SK-N-SH (cell line): Measurements from ENCODE around the gene CDH4.

Experiments used
- ELF1 ChIP-seq: IDR thresholded peaks from 2 replicates; pipeline ENCODE4 v1.4.0; 2012
- GABPA ChIP-seq: IDR thresholded peaks from 2 replicates; pipeline ENCODE4 v1.4.0; 2012; ENCODE audit warnings: low read depth, mild to moderate bottlenecking
- POLR2AphosphoS5 ChIP-seq: IDR thresholded peaks from 2 replicates; pipeline ENCODE4 v1.6.1; 2012; ENCODE audit warnings: low read depth, low read length
- TEAD4 ChIP-seq: IDR thresholded peaks from 2 replicates; pipeline ENCODE4 v1.4.0; 2012; ENCODE audit warnings: mild to moderate bottlenecking, borderline replicate concordance; ENCODE audit not compliant: insufficient read depth
- YY1 ChIP-seq: IDR thresholded peaks from 2 replicates; pipeline ENCODE4 v1.4.0; 2012; ENCODE audit warnings: low read depth, mild to moderate bottlenecking
- TF ChIP-seq, protein P1 (sequence below): fragments of 200-600 bp; sonication (generic); IDR thresholded peaks from 2 replicates; pipeline ENCODE4 v1.6.1; 2017; ENCODE audit warnings: antibody characterized with exemption, mild to moderate bottlenecking, moderate library complexity
- TF ChIP-seq, protein P2 (sequence below): IDR thresholded peaks from 2 replicates; pipeline ENCODE4 v1.4.0; 2012; ENCODE audit warnings: low read depth, borderline replicate concordance
- TF ChIP-seq, protein P3 (sequence below): IDR thresholded peaks from 2 replicates; pipeline ENCODE4 v1.6.1; 2012; ENCODE audit warnings: mild to moderate bottlenecking, low read depth, low read length, moderate library complexity
- TF ChIP-seq, protein P4 (sequence below): IDR thresholded peaks from 2 replicates; pipeline ENCODE4 v1.4.0; 2012; ENCODE audit warnings: low read depth

DNA sequence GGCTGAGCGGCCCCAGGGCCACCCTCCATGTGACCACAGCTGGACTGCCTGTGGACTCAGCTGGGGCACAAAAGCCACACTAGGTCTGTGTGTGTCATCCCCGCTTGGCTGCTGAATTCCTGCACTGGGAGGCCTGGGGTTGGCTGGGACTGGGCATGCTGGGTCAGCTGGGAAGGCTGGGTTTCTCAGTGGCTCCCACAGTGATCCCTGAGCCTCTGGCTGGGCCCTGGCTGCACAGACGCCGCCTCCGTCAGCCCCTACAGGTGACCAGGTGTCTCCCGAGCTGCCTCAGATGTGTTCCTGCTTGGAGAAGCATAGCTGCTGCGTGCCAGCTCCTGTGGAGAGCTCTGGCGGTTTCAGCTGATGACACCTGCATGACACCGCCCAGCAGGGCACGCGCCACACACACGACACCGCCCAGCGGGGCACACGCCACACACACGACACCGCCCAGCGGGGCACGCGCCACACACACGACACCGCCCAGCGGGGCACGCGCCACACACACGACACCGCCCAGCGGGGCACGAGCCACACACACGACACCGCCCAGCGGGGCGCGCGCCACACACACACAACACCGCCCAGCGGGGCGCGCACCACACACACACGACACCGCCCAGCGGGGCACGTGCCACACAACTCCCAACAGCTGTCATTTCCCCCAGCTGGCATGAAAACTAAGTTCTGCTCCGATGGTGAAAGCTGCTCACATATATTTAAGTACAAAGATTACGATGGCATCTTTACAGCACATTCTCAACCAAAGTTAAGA, 724.8 kb downstream of the CDH4 start:
- TF ChIP-seq, protein P1, sequence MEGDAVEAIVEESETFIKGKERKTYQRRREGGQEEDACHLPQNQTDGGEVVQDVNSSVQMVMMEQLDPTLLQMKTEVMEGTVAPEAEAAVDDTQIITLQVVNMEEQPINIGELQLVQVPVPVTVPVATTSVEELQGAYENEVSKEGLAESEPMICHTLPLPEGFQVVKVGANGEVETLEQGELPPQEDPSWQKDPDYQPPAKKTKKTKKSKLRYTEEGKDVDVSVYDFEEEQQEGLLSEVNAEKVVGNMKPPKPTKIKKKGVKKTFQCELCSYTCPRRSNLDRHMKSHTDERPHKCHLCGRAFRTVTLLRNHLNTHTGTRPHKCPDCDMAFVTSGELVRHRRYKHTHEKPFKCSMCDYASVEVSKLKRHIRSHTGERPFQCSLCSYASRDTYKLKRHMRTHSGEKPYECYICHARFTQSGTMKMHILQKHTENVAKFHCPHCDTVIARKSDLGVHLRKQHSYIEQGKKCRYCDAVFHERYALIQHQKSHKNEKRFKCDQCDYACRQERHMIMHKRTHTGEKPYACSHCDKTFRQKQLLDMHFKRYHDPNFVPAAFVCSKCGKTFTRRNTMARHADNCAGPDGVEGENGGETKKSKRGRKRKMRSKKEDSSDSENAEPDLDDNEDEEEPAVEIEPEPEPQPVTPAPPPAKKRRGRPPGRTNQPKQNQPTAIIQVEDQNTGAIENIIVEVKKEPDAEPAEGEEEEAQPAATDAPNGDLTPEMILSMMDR: no peak
- no peak for TF ChIP-seq YY1
- no peak for TF ChIP-seq ELF1
- TF ChIP-seq, protein P2, sequence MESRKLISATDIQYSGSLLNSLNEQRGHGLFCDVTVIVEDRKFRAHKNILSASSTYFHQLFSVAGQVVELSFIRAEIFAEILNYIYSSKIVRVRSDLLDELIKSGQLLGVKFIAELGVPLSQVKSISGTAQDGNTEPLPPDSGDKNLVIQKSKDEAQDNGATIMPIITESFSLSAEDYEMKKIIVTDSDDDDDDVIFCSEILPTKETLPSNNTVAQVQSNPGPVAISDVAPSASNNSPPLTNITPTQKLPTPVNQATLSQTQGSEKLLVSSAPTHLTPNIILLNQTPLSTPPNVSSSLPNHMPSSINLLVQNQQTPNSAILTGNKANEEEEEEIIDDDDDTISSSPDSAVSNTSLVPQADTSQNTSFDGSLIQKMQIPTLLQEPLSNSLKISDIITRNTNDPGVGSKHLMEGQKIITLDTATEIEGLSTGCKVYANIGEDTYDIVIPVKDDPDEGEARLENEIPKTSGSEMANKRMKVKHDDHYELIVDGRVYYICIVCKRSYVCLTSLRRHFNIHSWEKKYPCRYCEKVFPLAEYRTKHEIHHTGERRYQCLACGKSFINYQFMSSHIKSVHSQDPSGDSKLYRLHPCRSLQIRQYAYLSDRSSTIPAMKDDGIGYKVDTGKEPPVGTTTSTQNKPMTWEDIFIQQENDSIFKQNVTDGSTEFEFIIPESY: no peak
- TF ChIP-seq, protein P3, sequence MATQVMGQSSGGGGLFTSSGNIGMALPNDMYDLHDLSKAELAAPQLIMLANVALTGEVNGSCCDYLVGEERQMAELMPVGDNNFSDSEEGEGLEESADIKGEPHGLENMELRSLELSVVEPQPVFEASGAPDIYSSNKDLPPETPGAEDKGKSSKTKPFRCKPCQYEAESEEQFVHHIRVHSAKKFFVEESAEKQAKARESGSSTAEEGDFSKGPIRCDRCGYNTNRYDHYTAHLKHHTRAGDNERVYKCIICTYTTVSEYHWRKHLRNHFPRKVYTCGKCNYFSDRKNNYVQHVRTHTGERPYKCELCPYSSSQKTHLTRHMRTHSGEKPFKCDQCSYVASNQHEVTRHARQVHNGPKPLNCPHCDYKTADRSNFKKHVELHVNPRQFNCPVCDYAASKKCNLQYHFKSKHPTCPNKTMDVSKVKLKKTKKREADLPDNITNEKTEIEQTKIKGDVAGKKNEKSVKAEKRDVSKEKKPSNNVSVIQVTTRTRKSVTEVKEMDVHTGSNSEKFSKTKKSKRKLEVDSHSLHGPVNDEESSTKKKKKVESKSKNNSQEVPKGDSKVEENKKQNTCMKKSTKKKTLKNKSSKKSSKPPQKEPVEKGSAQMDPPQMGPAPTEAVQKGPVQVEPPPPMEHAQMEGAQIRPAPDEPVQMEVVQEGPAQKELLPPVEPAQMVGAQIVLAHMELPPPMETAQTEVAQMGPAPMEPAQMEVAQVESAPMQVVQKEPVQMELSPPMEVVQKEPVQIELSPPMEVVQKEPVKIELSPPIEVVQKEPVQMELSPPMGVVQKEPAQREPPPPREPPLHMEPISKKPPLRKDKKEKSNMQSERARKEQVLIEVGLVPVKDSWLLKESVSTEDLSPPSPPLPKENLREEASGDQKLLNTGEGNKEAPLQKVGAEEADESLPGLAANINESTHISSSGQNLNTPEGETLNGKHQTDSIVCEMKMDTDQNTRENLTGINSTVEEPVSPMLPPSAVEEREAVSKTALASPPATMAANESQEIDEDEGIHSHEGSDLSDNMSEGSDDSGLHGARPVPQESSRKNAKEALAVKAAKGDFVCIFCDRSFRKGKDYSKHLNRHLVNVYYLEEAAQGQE: no peak
- TF ChIP-seq, protein P4, sequence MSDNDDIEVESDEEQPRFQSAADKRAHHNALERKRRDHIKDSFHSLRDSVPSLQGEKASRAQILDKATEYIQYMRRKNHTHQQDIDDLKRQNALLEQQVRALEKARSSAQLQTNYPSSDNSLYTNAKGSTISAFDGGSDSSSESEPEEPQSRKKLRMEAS: no peak
- TF ChIP-seq POLR2AphosphoS5: no peak
- no peak for TF ChIP-seq TEAD4
- no peak for TF ChIP-seq GABPA
